H1 (cell line): ENCODE data around the gene PCYT2. TPM values are rescaled to one million over a fixed set of nuclear protein-coding genes. Genes with fewer than 3 reads are reported as not detected.

Experiments used
- HDAC6 ChIP-seq: IDR thresholded peaks from one replicate; pipeline ENCODE4 v1.7.1; 2012; ENCODE audit warnings: low read depth, mild to moderate bottlenecking, inconsistent platforms, low read length, moderate library complexity
- RXRA ChIP-seq: IDR thresholded peaks from 2 replicates; pipeline ENCODE4 v1.6.1; 2011; ENCODE audit warnings: low read depth, mild to moderate bottlenecking, low read length, moderate library complexity; ENCODE audit not compliant: insufficient read depth
- SRF ChIP-seq: IDR thresholded peaks from 2 replicates; pipeline ENCODE4 v1.6.1; 2011; ENCODE audit warnings: mild to moderate bottlenecking, low read depth, low read length, moderate library complexity
- TEAD4 ChIP-seq: IDR thresholded peaks from 2 replicates; pipeline ENCODE4 v1.6.1; 2012; ENCODE audit warnings: low read depth, low read length, inconsistent platforms, mixed read lengths
- polyA plus RNA-seq, 7 experiments: library from polyadenylated mRNA; depleted of rRNA in 3 of 7; stranded (reverse) in 5 of 7; unstranded in 2 of 7; fragments of >200 nt in 5 of 7; fragments of 200-250 nt in 2 of 7; gene quantifications; 1 replicate in 5 of 7; 2 replicates in 1 of 7; 4 replicates in 1 of 7; pipeline versions ENCODE4 v1.2.1 to v1.2.3, GENCODE V29; 2011 to 2013; ENCODE audit warnings: missing spikeins in 2 of 7, mixed read lengths in 2 of 7
- total RNA-seq: library from RNA; stranded (reverse); fragmentation: NEBNext Ultra II Directional; extraction: Animal tissue kit (Norgen Biotek cat#: 25700); gene quantifications from 2 replicates; pipeline ENCODE4 v1.2.1, GENCODE V29; 2021
- TF ChIP-seq, protein P1 (sequence below): IDR thresholded peaks from 2 replicates; pipeline ENCODE4 v1.6.1; 2012; ENCODE audit warnings: inconsistent platforms

Gene PCYT2
- total and polyA plus RNA-seq, 2 of the 8 experiments (the other 6 are each of a cell fraction or from before 2014, with no cell fraction given), result 29.9 to 31.3 TPM

DNA sequence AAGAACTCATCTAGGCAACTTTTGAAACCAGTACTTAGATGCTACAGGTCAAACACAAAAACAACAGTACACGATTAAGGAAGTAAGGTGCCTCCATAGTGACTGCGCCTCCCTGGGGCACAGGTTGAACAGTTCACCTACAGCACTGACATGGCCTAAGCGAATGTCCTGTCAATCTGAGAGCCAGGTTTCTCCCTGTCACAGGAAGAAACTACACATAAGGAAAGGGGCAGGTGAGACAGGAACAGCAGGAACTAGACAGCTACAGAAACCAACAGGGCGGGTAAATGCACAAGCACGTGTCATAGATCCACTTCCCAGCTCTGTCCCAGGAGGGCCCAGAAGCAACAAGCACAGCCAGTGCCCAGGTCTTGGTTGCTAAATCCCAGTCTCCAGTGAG is 32.1 kb downstream of the PCYT2 start (continued):
- TF ChIP-seq TEAD4, result no peak
- no peak for TF ChIP-seq SRF
- TF ChIP-seq HDAC6, result no peak
- TF ChIP-seq, protein P1, sequence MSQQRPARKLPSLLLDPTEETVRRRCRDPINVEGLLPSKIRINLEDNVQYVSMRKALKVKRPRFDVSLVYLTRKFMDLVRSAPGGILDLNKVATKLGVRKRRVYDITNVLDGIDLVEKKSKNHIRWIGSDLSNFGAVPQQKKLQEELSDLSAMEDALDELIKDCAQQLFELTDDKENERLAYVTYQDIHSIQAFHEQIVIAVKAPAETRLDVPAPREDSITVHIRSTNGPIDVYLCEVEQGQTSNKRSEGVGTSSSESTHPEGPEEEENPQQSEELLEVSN, result no peak
- TF ChIP-seq RXRA, result no peak
